Astrocyte (in vitro differentiated cells and primary cell): ENCODE data around the gene GRIN3A. TPM values are rescaled to one million over a fixed set of nuclear protein-coding genes. Genes with fewer than 3 reads are reported as not detected.
A peak's percentile ranks its signal among the peaks of the same experiment; 100 is the strongest.

Source experiments
- DNase-seq: peaks from one replicate; pipeline ENCODE4 v3.0.0-alpha.2; 2010; ENCODE audit warnings: low read depth
- FAIRE-seq: peaks from 2 replicates; lab custom pipeline; 2011; peaks lifted over from hg19 to GRCh38; lab: Jason Lieb, UNC
- H2AFZ ChIP-seq: 2 replicates; pipeline ENCODE4 v1.6.0; 2012; ENCODE audit warnings: low read depth, low read length, inconsistent platforms
- H3K27ac ChIP-seq: 2 replicates; pipeline ENCODE4 v1.5.1; 2011; ENCODE audit warnings: low read depth, low read length, inconsistent platforms
- H3K27me3 ChIP-seq: 2 replicates; pipeline ENCODE4 v1.6.0; 2011; ENCODE audit warnings: low read length, inconsistent platforms; ENCODE audit not compliant: insufficient read depth
- H3K36me3 ChIP-seq: 2 replicates; pipeline ENCODE4 v1.5.1; 2011; ENCODE audit warnings: low read length, inconsistent platforms; ENCODE audit not compliant: insufficient read depth
- H3K4me1 ChIP-seq: 2 replicates; pipeline ENCODE4 v1.5.1; 2011; ENCODE audit warnings: low read length, inconsistent platforms; ENCODE audit not compliant: insufficient read depth
- H3K4me2 ChIP-seq: 2 replicates; pipeline ENCODE4 v1.6.0; 2012; ENCODE audit warnings: low read length, inconsistent platforms
- H3K4me3 ChIP-seq: 2 replicates; pipeline ENCODE4 v1.5.1; 2011; ENCODE audit warnings: low read depth, mild to moderate bottlenecking, low read length, inconsistent platforms; ENCODE audit not compliant: insufficient read depth
- H3K79me2 ChIP-seq: 2 replicates; pipeline ENCODE4 v1.6.0; 2012; ENCODE audit warnings: mild to moderate bottlenecking, low read length, inconsistent platforms; ENCODE audit not compliant: insufficient read depth
- H3K9ac ChIP-seq: 2 replicates; pipeline ENCODE4 v1.6.0; 2012; ENCODE audit warnings: mild to moderate bottlenecking, low read length, inconsistent platforms
- H3K9me3 ChIP-seq: 2 replicates; pipeline ENCODE4 v1.5.1; 2012; ENCODE audit warnings: low read depth, mild to moderate bottlenecking, low read length, inconsistent platforms; ENCODE audit not compliant: insufficient read depth
- H4K20me1 ChIP-seq: 2 replicates; pipeline ENCODE4 v1.6.0; 2012; ENCODE audit warnings: low read length, inconsistent platforms; ENCODE audit not compliant: insufficient read depth
- H3K27ac Mint-ChIP-seq: one replicate; pipeline ENCODE4 v1.8.0; 2021; ENCODE audit warnings: mild to moderate bottlenecking, mixed read lengths; ENCODE audit not compliant: unreplicated experiment
- H3K27me3 Mint-ChIP-seq: one replicate; pipeline ENCODE4 v1.8.0; 2021; ENCODE audit warnings: low read depth, mixed read lengths; ENCODE audit not compliant: unreplicated experiment
- H3K36me3 Mint-ChIP-seq: one replicate; pipeline ENCODE4 v1.8.0; 2021; ENCODE audit warnings: low read depth, mixed read lengths; ENCODE audit not compliant: unreplicated experiment
- H3K4me1 Mint-ChIP-seq: one replicate; pipeline ENCODE4 v1.8.0; 2021; ENCODE audit warnings: low read depth, mixed read lengths; ENCODE audit not compliant: unreplicated experiment
- H3K4me3 Mint-ChIP-seq: one replicate; pipeline ENCODE4 v1.8.0; 2021; ENCODE audit warnings: mild to moderate bottlenecking, moderate library complexity, mixed read lengths; ENCODE audit not compliant: unreplicated experiment
- H3K9me3 Mint-ChIP-seq: one replicate; pipeline ENCODE4 v1.8.0; 2021; ENCODE audit warnings: mild to moderate bottlenecking, mixed read lengths; ENCODE audit not compliant: unreplicated experiment
- CTCF ChIP-seq: IDR thresholded peaks from 2 replicates; pipeline ENCODE4 v1.5.1; 2011; ENCODE audit warnings: low read depth, mild to moderate bottlenecking, inconsistent platforms, low read length, moderate library complexity; ENCODE audit not compliant: insufficient read depth
- EZH2 ChIP-seq: IDR thresholded peaks from 2 replicates; pipeline ENCODE4 v1.6.1; 2012; ENCODE audit warnings: mild to moderate bottlenecking, low read length, inconsistent platforms; ENCODE audit not compliant: insufficient read depth
- total RNA-seq: library from RNA; stranded (reverse); gene quantifications from 2 replicates; pipeline ENCODE4 v1.2.1, GENCODE V29; 2021

The GRIN3A gene
- total RNA-seq, 1 donor from 2014 or later = not detected

GRCh38 chr9:101626295-101626694, 112.2 kb downstream of the GRIN3A start:
- H3K4me3 ChIP-seq = no peak overlapping the region
- peaks cover 2% of the 10 kb centered on the region for H3K27me3 Mint-ChIP-seq

DNA sequence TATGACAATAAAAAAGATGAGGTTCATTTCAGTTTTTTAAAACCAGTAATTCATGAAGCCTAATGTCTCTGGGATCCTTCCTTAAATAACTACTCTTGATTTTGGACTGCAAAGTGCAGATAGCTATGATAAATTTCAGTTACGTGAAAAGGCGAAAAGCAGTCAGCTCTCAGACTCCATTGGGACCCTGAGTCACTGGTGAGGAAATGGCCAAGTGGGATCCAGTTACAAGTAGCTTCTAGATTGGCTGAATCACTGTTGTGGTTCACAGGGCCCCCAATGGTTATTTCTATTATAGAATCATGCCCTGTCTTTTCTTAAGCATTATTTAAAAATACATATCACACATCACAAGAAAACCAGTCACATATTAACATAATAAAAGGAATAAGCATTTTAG, 112.6 kb downstream of the GRIN3A start:
- H3K4me3 Mint-ChIP-seq = no peak overlapping the region
- H3K9me3 Mint-ChIP-seq = no peaks in the 10 kb centered on the region
- H3K4me3 ChIP-seq = no peak overlapping the region
- no peaks in the 10 kb centered on the region for H3K27me3 ChIP-seq
- no peaks in the 10 kb centered on the region for H4K20me1 ChIP-seq
- H3K79me2 ChIP-seq = no peaks in the 10 kb centered on the region
- H3K36me3 Mint-ChIP-seq = no peaks in the 10 kb centered on the region
- peaks cover 5% of the 10 kb centered on the region for H3K4me1 Mint-ChIP-seq
- no peaks in the 10 kb centered on the region for H3K9me3 ChIP-seq
- no peak overlapping the region for H3K9ac ChIP-seq
- no peak overlapping the region for H3K27ac Mint-ChIP-seq
- no peak overlapping the region for H3K4me2 ChIP-seq
- H3K4me1 ChIP-seq = no peaks in the 10 kb centered on the region
- H3K27me3 Mint-ChIP-seq = peaks cover 2% of the 10 kb centered on the region
- TF ChIP-seq CTCF (no peak), EZH2 (no peak)
- H2AFZ ChIP-seq = no peak overlapping the region
- H3K27ac ChIP-seq = no peak overlapping the region
- DNase-seq (no peak), FAIRE-seq (no peak)
- H3K36me3 ChIP-seq = no peaks in the 10 kb centered on the region

More at GRCh38 chr9:101626295-101626694, 112.2 kb downstream of the GRIN3A start:
- Mint-ChIP-seq H3K9me3 (no peaks in the 10 kb centered on the region), H3K4me1 (peaks cover 5% of the 10 kb centered on the region), H3K36me3 (no peaks in the 10 kb centered on the region), H3K4me3 (no peak overlapping the region), H3K27ac (peak overlapping the region; percentile 29)
- no peak overlapping the region for H3K27ac ChIP-seq
- DNase-seq (no peak), FAIRE-seq (no peak)
- no peak overlapping the region for H3K9ac ChIP-seq
- H3K4me1 ChIP-seq = no peaks in the 10 kb centered on the region
- H3K4me2 ChIP-seq = no peak overlapping the region
- TF ChIP-seq CTCF = no peak
- H4K20me1 ChIP-seq = no peaks in the 10 kb centered on the region
- H3K36me3 ChIP-seq = no peaks in the 10 kb centered on the region
- H3K9me3 ChIP-seq = no peaks in the 10 kb centered on the region
- no peaks in the 10 kb centered on the region for H3K27me3 ChIP-seq
- H2AFZ ChIP-seq = no peak overlapping the region
- no peaks in the 10 kb centered on the region for H3K79me2 ChIP-seq

- Mint-ChIP-seq H3K9me3 (no peaks in the 10 kb centered on the region), H3K27me3 (peaks cover 2% of the 10 kb centered on the region), H3K4me1 (peaks cover 2% of the 10 kb centered on the region), H3K36me3 (no peaks in the 10 kb centered on the region), H3K27ac (no peak overlapping the region), H3K4me3 (no peak overlapping the region)
- Histone ChIP-seq H3K4me2 (no peak overlapping the region), H2AFZ (no peak overlapping the region), H3K4me3 (no peak overlapping the region), H3K9me3 (no peaks in the 10 kb centered on the region), H3K79me2 (no peaks in the 10 kb centered on the region), H3K27me3 (no peaks in the 10 kb centered on the region), H3K36me3 (no peaks in the 10 kb centered on the region), H3K9ac (no peak overlapping the region), H3K27ac (no peak overlapping the region), H4K20me1 (no peaks in the 10 kb centered on the region), H3K4me1 (no peaks in the 10 kb centered on the region)
- TF ChIP-seq EZH2 = no peak
- TF ChIP-seq CTCF = no peak
- no peak for DNase-seq
- FAIRE-seq = no peak
These were observed 118.0 kb downstream of the GRIN3A start for GRCh38 chr9:101620452-101620851.
